C4-2B (cell line): ENCODE measurements around the gene GRIK2.

Source experiments
- H3K27ac ChIP-seq: fragments of 450-650 bp; 2 replicates; pipeline ENCODE4 v1.5.1; 2017
- CTCF ChIP-seq: fragments of 450-650 bp; conservative IDR thresholded peaks from 2 replicates; pipeline ENCODE4 v1.5.1; 2017; ENCODE audit warnings: mild to moderate bottlenecking
- ZFX ChIP-seq: fragments of 450-650 bp; IDR thresholded peaks from 2 replicates; pipeline ENCODE4 v1.6.1; 2017

Gene GRIK2

GRCh38 chr6:101443315-101443714 is 49.8 kb downstream of the GRIK2 start:
- TF ChIP-seq ZFX (no peak), CTCF (no peak)
- H3K27ac ChIP-seq: no peak overlapping the region

DNA sequence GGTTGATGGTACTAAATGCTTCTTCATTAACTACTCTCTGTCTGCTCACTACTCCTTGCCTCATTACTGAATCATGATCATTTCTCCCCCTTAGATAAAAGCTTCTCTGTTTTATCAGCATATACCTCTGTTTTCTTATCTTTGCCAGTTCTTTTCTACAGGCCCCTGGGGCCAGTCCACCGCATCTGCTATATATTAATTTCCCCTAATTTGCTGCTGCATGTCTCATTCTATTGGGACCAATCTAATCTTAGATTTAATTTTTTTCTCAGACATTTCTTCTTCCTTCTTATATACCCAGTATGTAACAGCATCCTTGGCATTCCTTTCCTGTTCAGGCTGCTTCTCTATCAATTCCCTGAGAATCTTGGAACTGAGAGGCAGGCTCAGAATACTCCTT is 51.2 kb downstream of the GRIK2 start:
- no peak overlapping the region for H3K27ac ChIP-seq
- no peak for TF ChIP-seq CTCF
- no peak for TF ChIP-seq ZFX

- TF ChIP-seq ZFX (no peak), CTCF (no peak)
- H3K27ac ChIP-seq: no peak overlapping the region
Measured at GRCh38 chr6:101445527-101445926, 52.0 kb downstream of the GRIK2 start.

GRCh38 chr6:101450901-101451300 is 57.4 kb downstream of the GRIK2 start:
- TF ChIP-seq ZFX (no peak), CTCF (no peak)
- H3K27ac ChIP-seq: no peak overlapping the region

- TF ChIP-seq CTCF: no peak
- TF ChIP-seq ZFX: no peak
- H3K27ac ChIP-seq: no peak overlapping the region
Measured at GRCh38 chr6:101451981-101452380, 58.5 kb downstream of the GRIK2 start.

DNA sequence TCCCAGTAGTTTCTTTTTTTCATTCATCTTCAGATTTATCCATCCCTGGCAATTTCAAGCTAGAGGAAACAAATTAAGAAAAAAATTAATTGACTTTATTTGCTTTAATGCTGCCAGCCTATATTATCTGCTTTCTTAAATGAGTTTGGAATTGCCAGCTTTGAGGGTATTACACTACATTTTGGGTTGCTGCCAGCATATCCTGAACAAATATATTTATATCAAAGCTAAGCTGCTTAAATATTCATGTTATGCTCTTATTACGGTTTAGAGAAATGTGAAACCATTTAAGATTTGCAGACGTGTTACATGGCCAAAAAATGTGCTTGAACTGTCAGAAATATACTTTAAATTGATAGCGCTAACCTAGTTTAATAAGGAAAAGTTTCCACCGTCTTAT is 59.7 kb downstream of the GRIK2 start:
- TF ChIP-seq CTCF (no peak), ZFX (no peak)
- no peak overlapping the region for H3K27ac ChIP-seq

GRCh38 chr6:101454106-101454676 is 60.7 kb downstream of the GRIK2 start:
- TF ChIP-seq ZFX (no peak), CTCF (no peak)
- H3K27ac ChIP-seq: no peak overlapping the region
